ENCODE measurements around the gene TSSK2.
A peak's percentile ranks its signal among the peaks of the same experiment; 100 is the strongest.

Gene TSSK2

GRCh38 chr22:19106886-19107729, 24.0 kb upstream of the TSSK2 start:
- no peak for DNase-seq

GRCh38 chr22:19107730-19108074, 23.4 kb upstream of the TSSK2 start:
- DNase-seq: no peak

DNA sequence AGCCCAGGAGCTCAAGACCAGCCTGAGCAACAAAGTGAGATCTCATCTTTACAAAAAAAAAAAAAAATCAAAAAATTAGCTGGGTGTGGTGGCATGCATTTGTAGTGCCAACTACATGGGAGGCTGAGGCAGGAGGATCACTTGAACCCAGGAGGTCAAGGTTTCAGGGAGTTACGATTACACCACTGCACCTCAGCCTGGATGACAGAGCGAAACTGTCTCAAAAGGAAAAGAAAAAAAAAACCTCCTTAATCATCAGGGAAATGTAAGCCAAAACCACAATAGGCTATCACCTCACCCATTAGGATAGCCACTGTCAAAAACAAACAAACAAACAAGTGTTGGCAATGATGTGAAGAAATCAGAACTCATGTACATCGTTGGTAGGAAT, 22.3 kb upstream of the TSSK2 start:
- no peak for DNase-seq

DNA sequence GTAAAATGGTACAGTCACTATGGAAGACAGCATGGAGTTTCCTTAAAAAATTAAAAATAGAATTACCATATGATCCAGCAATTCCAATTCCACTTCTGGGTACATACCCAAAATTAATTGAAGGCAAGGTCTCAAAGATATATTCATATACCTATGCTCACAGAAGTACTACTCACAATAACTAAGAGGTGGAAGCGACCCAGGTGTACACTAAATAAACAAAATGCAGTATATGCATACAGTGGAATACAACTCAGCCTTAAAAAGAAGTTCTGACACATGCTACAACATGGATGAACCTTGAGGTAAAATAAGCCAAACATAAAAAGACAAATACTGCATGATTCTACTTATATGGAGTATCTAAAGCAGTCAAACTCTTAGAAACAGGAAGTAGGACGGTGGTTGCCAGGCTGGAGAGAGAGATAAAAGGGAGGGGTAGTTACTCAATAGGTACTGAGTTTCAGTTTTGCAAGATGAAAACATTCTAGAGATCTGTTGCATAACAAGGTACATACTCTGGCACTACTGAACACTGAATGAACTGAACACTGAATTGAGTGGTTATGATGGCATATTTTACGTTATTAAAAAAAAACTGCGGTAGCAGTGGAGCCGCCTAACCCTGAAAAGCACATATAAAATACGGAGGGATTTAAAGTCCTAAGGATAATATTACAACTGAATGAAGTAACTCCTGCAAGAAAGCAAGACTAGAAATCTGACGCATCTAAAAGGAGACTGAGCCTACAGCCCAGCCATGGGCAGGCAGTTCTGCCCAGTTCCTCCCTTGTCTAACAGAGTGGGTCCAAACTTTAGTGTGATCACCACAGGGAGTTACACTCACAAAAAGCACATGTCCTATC, 21.7 kb upstream of the TSSK2 start:
- no peak for DNase-seq

- DNase-seq: no peak
Measured at GRCh38 chr22:19110064-19110458, 21.0 kb upstream of the TSSK2 start.

DNA sequence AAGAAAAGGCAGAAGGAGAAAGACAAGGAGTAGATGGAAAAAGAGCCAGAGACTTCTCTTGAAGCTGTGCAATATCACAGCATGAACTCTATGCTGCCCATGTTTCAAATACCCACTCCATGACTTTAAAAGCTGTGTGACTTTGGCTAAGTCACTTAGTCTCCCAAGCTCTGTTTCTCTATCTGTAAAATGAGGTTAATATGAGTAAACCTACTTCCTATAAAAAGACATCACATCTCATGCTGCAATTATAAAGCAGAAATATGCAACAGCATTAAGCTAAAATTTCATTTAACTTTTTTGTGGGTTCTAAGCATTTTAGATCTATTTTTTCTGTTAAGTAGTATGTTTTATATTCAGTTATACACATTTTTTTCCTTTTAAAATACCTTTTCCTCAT, 20.5 kb upstream of the TSSK2 start:
- no peak for DNase-seq

- no peak for DNase-seq
Measured at GRCh38 chr22:19111140-19111539, 20.0 kb upstream of the TSSK2 start.

- DNase-seq: no peak
Measured at GRCh38 chr22:19111584-19111983, 19.5 kb upstream of the TSSK2 start.

DNA sequence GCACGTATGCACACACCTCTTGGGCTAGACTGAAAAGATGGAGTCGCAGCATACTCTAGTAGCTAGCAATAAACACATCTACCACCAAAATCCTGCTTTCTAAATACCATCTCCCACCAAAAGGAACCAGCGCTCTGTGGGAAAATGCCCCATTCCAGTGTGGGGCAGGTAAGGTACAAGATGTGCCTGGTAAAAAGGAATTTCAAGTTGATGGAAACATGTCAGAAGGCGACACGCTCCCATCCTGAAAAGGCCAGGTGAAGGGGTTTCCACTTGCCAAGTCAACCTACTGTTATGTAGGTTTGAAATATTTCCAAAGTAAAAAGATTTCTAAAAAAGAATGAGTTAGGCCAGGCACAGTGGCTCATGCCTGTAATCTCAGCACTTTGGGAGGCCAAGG, 17.7 kb upstream of the TSSK2 start:
- no peak for DNase-seq

GRCh38 chr22:19114984-19115552, 16.0 kb upstream of the TSSK2 start:
- DNase-seq: no peak

GRCh38 chr22:19115628-19116027, 15.5 kb upstream of the TSSK2 start:
- no peak for DNase-seq

DNA sequence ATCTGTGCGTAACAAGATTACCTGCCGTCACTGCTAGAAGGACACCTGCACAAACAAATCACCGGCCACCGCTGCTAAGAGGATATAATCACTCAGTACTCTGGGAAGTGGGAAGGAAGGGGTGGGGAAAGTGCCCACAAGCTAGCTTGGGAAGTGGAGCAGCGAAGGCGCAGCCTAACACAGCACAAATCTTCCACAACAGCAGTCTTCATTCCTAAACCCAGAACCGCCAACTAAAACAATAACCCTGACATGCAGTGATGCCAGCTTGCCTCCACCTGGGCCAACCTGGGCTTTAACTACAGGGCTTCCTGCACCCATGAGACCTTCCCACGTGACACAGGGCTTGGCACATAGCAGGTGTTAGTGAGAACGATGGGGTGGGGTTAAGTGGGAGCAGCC, 14.0 kb upstream of the TSSK2 start:
- DNase-seq: no peak

DNA sequence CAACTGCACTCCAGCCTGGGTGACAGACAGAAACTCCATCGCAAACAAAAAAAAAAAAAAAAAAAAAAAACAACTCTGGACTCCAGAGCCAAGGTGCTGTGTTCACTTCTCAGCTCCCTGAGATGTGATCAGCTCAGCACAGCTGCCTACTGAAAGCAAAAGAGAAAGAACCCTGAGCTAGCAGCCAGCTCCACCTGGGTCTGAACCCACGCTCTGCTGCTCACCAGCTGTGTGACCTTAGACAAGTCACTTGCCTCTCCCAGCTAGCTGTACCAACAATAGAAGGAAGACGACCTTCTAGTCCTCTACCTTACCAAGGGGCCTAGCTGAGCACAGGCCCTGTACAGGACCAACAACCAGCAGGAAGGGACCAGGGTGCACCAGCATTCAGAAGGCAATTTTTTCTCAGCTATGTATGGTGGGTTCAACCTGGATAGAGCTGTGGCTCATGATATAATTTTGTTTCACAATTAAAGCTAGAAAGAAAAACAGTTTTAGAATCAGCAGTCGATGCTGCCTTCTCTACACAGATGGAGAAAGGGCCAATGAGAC, 12.7 kb upstream of the TSSK2 start:
- no peak for DNase-seq

GRCh38 chr22:19119949-19120348, 11.2 kb upstream of the TSSK2 start:
- DNase-seq: no peak

DNA sequence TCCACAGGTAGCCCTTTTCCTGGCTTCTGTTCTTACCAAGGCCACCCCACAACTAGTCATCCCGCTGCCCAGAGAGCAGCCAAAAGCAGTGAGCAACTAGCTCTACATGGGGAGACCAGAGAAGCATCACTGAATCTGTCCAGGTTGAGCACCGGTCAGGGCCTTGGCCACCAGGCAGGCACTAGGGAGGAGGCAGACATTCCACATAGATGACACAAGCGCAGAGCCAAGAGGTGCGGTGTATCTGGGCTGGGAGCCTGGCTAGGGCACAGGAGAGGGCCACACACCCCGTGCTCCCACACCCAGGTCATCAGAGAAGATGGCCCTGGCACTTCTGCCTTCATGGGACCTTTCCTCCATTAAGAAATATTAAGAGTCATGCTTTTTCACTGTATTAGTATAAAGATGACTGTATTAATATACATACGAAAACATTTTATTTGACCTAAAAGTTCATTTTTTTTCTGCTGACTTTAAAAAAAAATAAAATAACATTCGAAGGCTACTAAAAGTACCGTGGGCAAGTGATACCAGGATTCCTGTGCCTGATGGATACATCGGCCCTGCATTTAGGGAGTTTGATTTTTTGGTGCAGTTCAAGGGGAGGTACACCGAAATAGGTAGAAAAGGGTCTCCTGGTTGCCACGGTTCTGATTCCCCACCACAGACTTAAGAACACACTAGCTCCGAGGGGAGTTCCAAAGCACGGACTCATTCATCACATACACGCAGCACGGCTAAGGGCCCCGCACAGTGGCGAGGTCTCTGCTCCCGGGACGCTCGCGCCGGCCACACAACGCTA, 10.1 kb upstream of the TSSK2 start:
- DNase-seq: no peak

DNA sequence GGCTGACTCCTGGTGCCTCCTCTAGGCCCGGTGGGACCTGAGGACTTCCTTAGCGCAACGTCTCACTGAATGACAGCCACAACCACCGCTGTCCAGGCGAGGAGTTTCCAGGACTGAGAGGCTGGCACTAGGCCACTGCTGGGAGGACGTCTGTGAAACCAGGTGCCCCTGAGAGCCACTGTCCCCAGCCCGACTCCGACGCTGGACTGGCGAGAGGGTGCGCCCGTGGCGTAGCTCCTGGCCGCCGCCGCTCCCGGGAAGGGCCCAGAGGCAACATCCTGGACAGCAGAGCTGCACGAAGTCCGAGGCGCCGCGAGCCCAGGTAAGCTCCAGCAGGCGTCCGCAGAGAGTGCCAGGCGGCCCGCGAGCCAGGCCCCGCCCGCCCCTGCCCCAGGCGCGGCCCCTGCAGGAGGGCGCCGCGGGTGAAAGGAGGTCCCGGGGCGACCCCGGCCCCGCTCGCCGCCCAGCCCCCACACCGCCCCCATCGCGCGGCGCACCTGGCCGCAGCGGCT, 9.4 kb upstream of the TSSK2 start:
- peak; percentile 76 for DNase-seq

DNA sequence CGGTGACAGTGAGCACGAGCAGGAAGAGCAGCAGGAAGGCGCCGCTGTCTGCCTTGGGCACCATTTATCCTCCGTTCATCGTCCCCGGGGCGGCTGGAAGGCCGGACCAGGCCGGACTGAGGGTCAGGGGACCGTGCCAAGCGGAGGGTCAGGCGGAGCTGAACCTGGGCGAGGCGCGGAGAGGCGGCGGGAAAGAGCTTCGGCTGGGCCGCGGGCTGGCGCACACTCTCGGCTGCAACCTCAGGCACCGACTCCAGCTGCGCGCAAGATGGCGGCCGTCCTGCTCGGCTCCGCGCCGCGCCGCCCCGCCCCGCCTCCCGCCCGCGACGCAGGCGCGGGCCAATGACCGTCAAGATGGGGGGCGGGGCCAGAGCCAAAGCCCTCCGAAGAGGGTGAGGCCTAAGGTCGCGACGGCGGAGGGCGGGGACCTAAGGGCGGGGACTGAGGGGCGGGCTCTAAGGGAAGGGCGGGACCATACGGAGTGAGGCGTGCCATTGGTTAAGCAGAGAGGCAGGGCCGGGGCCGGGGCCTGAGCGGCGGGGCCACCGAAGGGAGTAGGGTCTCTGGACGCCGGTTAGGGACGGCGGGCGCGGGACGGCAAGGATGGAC, 8.9 kb upstream of the TSSK2 start, which contains the start of gene DGCR2:
DGCR2 (minus strand) TSS at position 270 of the 609 bp plus-strand sequence; CDS start at position 64, 206 bp downstream.
- peak; percentile 97 for DNase-seq

DNA sequence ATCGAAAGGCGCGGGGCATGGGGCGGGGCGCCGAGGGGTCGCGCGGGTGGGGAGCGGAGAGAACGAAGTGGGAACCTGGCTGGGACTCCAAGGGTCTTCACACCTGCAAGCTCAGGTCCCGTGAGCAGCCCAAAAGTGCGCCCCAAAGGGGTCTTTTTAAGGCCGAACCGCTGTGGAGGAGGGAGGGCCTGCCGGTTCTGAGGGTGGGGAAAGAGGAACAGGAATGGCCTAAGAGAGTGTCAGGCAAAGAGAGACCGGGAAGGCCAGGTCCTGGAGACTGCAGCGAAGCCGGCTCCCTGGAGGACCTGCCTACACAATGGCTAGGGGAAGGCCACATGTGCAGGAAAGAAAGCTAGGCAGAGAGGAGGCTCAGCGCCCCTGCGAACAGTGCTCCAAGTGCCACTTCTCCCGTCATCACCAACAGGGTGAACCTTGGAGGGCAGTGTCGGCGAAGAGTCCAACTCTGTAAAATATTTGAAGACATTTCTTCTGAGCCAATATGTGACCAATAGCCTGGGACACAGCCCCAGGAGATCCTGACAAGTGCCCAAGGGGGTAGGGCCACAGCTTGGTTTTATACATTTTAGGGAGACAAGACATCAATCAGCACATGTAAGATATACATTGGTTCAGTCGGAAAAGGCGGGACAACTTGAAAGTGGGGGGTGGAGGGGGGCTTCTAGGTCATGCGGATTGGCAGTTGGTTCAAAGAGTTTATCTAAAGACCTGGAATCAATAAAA, 8.2 kb upstream of the TSSK2 start:
- DNase-seq: no peak

DNA sequence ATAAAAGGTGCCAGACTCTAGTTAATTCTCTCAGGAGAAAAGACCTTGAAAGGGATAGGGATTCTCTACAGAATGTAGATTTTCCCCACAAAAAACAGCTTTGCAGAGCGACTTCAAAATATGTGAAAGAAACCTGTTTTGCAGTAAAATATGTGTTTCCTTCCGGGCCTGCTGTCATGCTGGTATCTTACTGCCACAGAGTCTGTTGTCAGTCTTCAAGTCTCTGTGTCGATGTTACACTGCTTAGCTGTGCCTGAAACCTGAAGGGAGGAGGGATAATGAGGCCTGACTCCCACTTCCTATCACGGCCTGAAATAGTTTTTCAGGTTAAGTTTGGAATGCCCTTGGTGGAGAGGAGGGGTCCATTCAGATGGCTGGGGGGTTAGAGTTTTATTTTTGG, 7.2 kb upstream of the TSSK2 start:
- DNase-seq: no peak

DNA sequence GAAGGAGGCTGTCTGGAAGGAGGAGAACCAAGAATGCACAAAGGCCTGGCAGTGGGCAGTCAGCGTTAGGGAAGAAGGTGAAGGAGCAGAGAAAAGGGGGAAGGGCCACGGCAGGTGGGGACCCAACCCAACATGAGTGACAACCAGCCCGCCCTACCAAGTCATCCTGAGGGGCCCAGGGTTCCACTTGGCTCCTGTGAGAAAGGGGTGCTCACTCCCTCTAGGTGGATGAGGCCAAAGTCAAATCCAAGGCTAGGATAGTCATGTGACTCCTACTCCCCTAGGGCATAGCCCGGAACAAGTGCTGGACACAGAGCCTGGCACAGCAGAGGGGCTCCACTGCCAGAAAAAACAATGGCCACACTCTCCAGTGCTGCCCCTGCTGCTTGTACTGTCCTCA, 6.7 kb upstream of the TSSK2 start:
- no peak for DNase-seq

DNA sequence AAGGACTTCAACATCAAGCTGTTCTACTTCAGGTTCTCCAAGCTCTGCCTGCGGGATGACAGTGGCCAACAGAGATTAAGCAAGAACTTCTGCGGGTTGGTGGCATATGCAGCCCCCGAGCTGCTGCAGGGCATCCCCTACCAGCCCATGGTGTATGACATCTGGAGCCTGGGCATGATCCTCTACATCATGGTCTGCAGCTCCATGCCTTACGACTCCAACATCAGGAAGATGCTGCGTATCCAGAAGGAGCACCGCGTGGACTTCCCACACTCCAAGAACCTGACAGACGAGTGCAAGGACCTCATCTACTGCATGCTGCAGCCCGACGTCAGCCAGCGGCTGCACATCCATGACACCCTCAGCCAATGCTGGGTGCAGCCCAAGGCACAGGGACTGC, 6.1 kb upstream of the TSSK2 start:
- DNase-seq: no peak
